AG09309 (cell line): ENCODE results near the gene FADS2.

Source experiments
- DNase-seq: peaks from one replicate; pipeline ENCODE4 v3.0.0-alpha.2; 2010; ENCODE audit warnings: low read depth
- H3K4me3 ChIP-seq: 2 replicates; pipeline ENCODE4 v1.5.1; 2011; ENCODE audit warnings: mild to moderate bottlenecking, low read depth, low read length, moderate library complexity; ENCODE audit not compliant: control insufficient read depth
- TF ChIP-seq, protein P1 (sequence below): IDR thresholded peaks from 2 replicates; pipeline ENCODE4 v1.5.1; 2011; ENCODE audit warnings: mild to moderate bottlenecking, low read depth, low read length, inconsistent platforms; ENCODE audit not compliant: insufficient read depth, control insufficient read depth; ENCODE audit errors: missing control alignments

Gene FADS2

DNA sequence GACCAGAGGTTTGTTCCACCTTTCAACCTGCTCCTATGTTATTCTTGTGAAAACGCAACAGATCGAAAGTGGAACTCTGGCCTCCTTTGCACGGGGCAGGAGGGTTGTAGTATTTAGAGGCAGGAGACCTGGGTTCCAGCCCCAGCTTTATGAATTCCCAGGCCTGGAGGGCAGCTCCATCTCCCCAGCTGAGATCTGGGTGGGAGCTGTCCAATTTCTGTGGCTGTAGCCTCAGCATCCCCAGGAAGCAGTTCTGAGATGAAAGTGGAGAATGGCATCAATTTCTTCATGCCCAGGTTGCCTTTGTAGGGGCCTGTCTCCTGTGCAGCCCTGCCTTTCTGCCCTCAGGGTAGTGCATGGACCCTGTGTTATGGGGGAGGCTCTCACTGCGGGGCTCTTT is 4.1 kb downstream of the FADS2 start:
- TF ChIP-seq, protein P1, sequence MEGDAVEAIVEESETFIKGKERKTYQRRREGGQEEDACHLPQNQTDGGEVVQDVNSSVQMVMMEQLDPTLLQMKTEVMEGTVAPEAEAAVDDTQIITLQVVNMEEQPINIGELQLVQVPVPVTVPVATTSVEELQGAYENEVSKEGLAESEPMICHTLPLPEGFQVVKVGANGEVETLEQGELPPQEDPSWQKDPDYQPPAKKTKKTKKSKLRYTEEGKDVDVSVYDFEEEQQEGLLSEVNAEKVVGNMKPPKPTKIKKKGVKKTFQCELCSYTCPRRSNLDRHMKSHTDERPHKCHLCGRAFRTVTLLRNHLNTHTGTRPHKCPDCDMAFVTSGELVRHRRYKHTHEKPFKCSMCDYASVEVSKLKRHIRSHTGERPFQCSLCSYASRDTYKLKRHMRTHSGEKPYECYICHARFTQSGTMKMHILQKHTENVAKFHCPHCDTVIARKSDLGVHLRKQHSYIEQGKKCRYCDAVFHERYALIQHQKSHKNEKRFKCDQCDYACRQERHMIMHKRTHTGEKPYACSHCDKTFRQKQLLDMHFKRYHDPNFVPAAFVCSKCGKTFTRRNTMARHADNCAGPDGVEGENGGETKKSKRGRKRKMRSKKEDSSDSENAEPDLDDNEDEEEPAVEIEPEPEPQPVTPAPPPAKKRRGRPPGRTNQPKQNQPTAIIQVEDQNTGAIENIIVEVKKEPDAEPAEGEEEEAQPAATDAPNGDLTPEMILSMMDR: no peak
- no peak overlapping the region for H3K4me3 ChIP-seq

DNA sequence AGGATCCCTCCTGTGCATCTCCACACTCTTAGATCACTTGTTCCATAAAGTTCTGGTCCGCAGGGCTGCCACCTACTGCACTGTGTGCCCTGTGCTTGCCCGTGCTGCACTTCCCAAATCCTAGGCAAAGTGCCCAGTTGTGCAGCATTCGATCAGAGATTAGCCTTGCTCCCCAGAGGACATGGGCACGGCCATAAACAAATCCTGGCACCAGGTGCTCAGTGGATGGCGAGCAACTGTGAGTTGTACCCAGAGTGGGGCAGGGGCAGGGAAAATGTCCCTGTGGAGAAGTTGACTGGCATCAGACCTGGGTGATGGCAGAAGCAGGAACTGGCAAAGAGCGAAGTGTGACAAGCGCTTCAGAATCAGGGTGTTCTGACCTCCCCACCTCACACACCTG is 4.7 kb downstream of the FADS2 start:
- TF ChIP-seq, protein P1: no peak
- H3K4me3 ChIP-seq: no peak overlapping the region

More for the DNA sequence above, 4.1 kb downstream of the FADS2 start:
- no peak for DNase-seq

DNA sequence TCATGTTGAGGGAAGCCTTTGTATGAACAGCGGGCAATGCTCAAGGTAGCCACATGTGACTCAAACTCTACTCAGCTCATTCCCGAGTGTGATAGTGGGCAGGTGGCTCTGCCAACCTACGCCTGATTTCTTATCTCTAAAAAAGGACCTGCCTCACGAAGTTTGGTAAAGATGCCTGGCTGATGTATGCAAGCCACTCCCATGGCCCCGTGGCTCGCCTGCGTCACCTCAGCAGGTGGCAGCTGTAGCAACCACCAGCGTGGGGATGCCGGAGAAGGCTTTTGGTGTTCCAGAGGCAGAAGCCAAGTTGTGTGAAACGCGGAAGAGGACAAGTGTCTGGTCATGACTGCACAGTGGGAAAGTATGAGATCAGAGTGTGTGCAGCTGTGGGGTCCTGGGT is 5.4 kb downstream of the FADS2 start:
- H3K4me3 ChIP-seq: no peak overlapping the region
- TF ChIP-seq, protein P1: no peak
- no peak for DNase-seq

More for the DNA sequence above, 4.7 kb downstream of the FADS2 start:
- no peak for DNase-seq

DNA sequence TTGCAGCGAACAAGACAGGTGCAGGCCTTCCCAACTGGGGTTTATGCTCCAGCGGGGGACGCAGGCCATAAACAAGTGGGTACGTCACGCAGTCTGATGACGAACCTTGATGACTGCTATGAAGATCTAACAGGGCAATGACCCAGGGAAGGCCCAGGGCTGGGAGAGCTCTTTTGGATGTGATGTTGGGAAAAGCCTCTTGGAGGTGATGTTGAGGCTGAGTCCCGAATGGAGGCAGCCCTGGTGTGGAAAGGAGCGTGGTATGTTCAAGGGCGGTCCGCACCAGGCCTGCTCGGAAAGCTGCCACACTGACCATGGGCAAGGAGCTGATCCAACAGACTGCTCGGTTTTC is 5.8 kb downstream of the FADS2 start:
- DNase-seq: no peak
- TF ChIP-seq, protein P1: no peak
- no peak overlapping the region for H3K4me3 ChIP-seq

DNA sequence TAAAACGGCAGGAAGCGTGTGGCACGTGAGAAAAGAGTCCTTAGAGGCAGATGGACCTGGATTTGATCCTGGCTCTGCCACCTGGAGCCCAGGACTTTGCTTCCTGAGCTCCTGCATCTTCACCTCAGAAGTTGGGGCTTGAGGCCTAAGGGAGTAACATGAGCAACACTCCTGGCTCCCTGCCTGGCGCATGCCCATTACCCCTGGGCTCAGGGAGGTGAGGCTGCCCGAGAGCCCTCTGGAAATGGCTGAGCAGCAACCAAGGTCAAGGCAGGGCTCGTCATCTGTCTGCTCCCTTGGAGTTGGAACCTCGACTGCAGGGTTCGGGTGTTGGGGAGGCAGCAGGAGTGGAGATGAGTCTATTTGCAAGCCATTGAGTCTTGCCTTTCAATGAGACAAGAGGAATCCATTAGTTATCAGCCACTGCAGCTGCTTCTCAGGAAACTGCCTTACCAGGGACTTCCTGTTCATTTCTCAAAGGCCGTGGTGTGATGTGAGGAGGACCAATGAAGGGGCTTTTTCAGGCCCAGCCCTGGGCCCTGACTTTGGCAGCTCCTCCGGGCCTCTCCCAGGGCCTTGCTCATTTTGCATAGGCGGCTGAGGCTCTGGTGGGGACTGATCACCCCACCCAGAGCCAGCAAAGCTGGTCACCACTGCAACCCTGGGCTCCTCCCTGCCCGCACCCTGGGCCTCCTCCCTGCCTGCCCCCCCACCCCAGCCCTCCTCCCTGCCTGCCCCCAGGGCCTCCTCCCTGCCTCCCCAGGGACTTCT is 6.4 kb downstream of the FADS2 start:
- TF ChIP-seq, protein P1: no peak

DNA sequence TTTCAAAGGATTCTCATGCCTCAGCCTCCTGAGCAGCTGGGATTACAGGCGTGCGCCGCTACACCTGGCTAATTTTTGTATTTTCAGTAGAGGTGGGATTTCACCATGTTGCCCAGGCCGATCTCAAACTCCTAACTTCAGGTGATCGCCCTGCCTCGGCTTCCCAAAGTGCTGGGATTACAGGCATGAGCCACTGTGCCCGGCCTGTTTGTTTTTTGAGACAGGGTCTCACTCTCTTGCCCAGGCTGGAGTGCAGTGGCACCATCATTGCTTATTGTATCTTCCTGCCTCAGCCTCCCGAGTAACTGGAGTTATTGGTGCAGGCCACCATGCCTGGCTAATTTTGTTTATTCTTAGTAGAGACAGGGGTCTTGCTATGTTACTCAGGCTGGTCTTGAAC is 8.1 kb downstream of the FADS2 start:
- no peak for DNase-seq
- H3K4me3 ChIP-seq: no peak overlapping the region
- TF ChIP-seq, protein P1: no peak

More for the DNA sequence above, 6.4 kb downstream of the FADS2 start:
- H3K4me3 ChIP-seq: no peak overlapping the region
- DNase-seq: no peak
